ENCODE data around the gene MAN1A2. TPM values are rescaled to one million over a fixed set of nuclear protein-coding genes. Genes with fewer than 3 reads are reported as not detected.
A peak's percentile ranks its signal among the peaks of the same experiment; 100 is the strongest.
"Not testable (repeated sequence)": the region's sequence is repeated elsewhere in the genome, so short reads cannot be mapped to it uniquely, and the experiment has no call there.

MAN1A2 gene
- 10.3 TPM for polyA plus RNA-seq (2013, experiment 1 of 2)
- polyA plus RNA-seq (2013, experiment 2 of 2), result 13.4 TPM

DNA sequence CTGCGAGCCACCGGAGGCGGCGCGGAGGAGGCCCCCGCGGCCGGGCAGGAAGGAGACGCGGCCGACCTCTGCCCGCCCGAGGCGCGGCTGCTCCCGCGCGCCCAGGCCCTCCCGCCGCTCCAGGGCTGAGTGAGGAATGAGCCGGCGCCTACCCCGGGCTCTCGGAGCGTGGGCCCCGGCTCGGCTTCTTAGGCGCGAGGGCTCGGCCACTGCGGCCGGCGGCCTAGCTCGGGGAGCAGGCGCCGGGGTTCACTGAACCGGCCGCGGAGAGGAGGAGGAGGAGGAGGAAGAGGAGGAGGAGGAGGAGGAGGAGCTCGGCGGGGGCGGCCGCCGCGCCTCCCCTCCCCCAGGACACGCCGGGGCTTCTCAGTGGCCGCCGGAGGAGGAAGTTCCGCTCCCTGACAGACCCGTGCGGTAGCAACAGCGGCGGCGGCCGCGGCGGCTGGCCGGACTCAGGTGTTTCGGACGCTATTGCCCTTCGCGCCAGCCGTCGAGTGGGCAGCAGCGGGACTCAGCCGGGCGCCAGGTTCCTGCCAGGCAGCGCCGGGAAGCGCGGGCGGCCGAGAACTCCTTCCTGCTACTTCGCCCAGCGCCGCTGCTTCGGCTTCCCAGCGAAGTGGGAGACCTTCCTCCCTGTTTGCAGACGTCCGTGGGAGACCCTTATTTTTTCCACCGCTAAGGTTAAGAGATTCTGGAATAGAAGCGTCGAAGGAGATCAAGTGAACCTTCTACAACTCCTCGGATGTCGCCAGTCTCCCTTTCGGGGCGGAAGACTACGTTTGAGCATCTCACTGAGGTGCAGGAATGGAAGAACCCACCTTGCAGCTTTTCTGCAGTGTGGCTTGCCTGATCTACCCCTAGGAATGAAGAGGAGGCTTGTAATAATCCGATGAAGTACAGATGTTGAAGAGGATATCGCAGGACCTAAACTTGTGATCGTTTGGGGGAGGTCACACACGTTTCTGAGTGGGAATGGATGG is at the start of gene MAN1A2:
Gene MAN1A2, plus strand, starts transcription at position 404 of the 980 bp plus-strand sequence. CDS start 735 bp downstream, outside the sequence.
- Histone ChIP-seq H3K9me3 (ENCODE audit: insufficient read depth, low read depth, low read length) (no peaks in the 10 kb centered on the region), H3K4me1 (ENCODE audit: insufficient read depth, low read length) (peaks cover 56% of the 10 kb centered on the region), H3K9ac (ENCODE audit: low read depth, low read length) (peak within 1 kb of the TSS; percentile 94), H3K4me3 (ENCODE audit: low read length) (peak within 1 kb of the TSS; percentile 92), H3K27me3 (ENCODE audit: insufficient read depth, low read length) (peaks cover 23% of the 10 kb centered on the region), H3K27ac (ENCODE audit: low read depth, low read length) (peak within 1 kb of the TSS; percentile 76), H3K36me3 (ENCODE audit: insufficient read depth, low read length) (no peaks in the 10 kb centered on the region)
- 1% methylated on average over 84 of the region's 93 CpGs for WGBS

DNA sequence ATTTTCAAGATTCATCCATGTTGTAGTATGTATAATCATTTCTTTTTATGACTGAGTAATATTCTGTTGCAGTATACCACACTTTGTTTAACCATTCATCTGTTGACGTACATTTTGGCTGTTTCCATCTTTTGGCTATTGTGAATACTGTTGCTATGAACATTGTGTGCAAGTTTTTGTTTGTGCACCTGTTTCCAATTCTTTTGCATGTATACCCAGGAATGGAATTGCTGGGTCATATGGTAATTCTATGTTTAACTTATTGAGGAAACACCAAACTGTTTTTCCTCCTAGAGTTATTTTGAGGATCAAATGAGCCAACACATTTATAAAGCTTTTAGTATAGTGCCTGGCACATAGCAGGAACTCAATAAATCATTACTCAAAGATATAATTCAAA is 49.2 kb upstream of the MAN1A2 start:
- Histone ChIP-seq H3K27me3 (ENCODE audit: insufficient read depth, low read length) (no peaks in the 10 kb centered on the region), H3K4me1 (ENCODE audit: insufficient read depth, low read length) (peaks cover 10% of the 10 kb centered on the region; the same call in 1 of the 2 replicates), H3K9ac (ENCODE audit: low read depth, low read length) (no peak overlapping the region), H3K36me3 (ENCODE audit: insufficient read depth, low read length) (no peaks in the 10 kb centered on the region), H3K27ac (ENCODE audit: low read depth, low read length) (no peak overlapping the region), H3K4me3 (ENCODE audit: low read length) (no peak overlapping the region), H3K9me3 (ENCODE audit: insufficient read depth, low read depth, low read length) (no peaks in the 10 kb centered on the region)
- 88% methylated on average over 1 of the region's 1 CpG for WGBS

DNA sequence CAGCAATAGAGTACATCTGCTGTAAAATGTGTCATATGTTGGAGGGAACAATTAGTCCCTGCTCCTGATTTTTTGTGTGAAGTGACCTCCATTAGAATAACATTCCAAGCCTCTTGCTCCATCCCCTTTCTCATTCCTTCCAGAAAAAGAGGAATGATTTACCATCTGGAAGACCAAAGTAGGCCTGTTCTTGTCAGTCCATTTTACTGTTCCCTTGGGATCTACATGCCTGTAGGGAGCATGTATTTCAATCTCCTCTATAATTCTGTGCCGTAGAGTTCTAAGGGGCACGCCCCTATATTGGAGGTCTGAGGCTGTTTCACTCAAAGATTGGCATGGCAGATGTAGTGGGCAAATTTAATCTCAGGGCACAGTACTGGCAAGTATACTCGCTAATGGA is 48.8 kb upstream of the MAN1A2 start:
- Histone ChIP-seq H3K27me3 (ENCODE audit: insufficient read depth, low read length) (no peaks in the 10 kb centered on the region), H3K4me1 (ENCODE audit: insufficient read depth, low read length) (peaks cover 10% of the 10 kb centered on the region; the same call in 1 of the 2 replicates), H3K4me3 (ENCODE audit: low read length) (no peak overlapping the region), H3K27ac (ENCODE audit: low read depth, low read length) (no peak overlapping the region), H3K36me3 (ENCODE audit: insufficient read depth, low read length) (no peaks in the 10 kb centered on the region), H3K9me3 (ENCODE audit: insufficient read depth, low read depth, low read length) (no peaks in the 10 kb centered on the region), H3K9ac (ENCODE audit: low read depth, low read length) (no peak overlapping the region)
- 93% methylated on average over 2 of the region's 3 CpGs for WGBS

DNA sequence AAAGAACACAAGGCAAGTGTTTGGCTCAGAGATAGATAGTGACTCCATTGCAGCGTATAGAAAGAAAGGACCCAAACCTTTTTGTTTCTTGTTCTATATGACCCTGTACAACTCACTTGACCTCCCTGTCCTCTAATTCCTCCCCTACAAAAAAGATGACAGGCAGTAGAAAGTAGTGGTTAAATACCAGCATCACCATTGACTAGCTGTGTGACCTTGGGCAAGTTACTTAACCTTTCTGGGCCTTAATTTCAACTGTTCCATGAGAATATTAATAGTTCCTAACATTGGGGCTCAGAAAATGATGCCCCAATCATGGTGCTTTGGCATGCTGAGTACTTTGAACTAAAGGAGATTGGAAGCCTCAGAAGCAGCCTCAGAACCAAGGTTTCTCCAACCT is 46.7 kb upstream of the MAN1A2 start:
- 100% methylated on average over 1 of the region's 1 CpG for WGBS
- Histone ChIP-seq H3K9ac (ENCODE audit: low read depth, low read length) (no peak overlapping the region), H3K4me3 (ENCODE audit: low read length) (no peak overlapping the region), H3K4me1 (ENCODE audit: insufficient read depth, low read length) (peaks cover 10% of the 10 kb centered on the region; the same call in 1 of the 2 replicates), H3K27me3 (ENCODE audit: insufficient read depth, low read length) (no peaks in the 10 kb centered on the region), H3K27ac (ENCODE audit: low read depth, low read length) (no peak overlapping the region), H3K36me3 (ENCODE audit: insufficient read depth, low read length) (no peaks in the 10 kb centered on the region), H3K9me3 (ENCODE audit: insufficient read depth, low read depth, low read length) (no peaks in the 10 kb centered on the region)

DNA sequence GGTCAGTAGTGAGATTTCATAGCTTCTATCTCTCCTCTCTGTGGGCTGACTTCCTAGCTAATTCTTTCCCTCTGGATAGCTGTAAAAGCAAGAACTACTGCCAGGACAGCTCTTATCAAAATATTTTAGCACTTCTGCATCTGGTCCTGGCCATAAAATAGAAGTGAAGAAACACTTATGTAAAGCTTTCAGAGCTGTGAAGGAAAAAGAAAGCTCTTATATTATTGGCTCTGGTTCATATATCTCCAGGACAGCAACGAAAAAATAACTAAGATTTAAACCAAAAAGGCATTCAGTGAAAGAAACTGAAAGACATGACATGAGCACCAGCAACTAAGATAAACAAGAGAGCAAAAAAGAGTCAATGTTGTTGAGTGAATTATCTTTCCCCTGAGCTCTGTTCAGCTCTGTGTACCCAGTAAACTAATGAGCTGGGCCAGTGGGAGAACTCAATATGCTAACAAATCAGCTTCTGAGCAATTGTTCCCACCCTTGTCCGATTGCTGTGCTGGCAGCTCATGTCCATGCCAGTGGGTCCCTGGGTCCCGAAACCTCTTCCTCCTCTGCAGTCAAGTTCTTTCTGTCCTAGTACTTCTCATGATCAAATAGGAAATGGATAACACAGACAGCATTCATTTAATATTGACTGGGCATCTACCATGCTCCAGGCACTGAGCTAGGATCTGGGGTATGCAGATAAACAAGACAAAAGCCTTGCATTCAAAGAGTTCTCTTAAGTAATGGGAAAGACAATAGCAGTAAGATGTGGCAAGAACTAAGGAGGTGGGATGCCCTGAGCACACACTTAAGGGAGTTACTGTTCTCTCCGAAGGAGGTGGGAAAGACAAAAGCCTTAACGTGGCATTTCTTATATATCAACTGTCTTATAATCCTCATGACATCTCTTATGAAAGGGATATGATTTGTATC is 45.3 kb upstream of the MAN1A2 start:
- H3K36me3 ChIP-seq (ENCODE audit: insufficient read depth, low read length), result no peaks in the 10 kb centered on the region
- H3K9ac ChIP-seq (ENCODE audit: low read depth, low read length), result no peak overlapping the region
- no peaks in the 10 kb centered on the region for H3K27me3 ChIP-seq (ENCODE audit: insufficient read depth, low read length)
- H3K27ac ChIP-seq (ENCODE audit: low read depth, low read length), result no peak overlapping the region
- peaks cover 10% of the 10 kb centered on the region; the same call in 1 of the 2 replicates for H3K4me1 ChIP-seq (ENCODE audit: insufficient read depth, low read length)
- H3K9me3 ChIP-seq (ENCODE audit: insufficient read depth, low read depth, low read length), result no peaks in the 10 kb centered on the region
- WGBS, result 58% methylated on average over 3 of the region's 5 CpGs
- H3K4me3 ChIP-seq (ENCODE audit: low read length), result no peak overlapping the region

DNA sequence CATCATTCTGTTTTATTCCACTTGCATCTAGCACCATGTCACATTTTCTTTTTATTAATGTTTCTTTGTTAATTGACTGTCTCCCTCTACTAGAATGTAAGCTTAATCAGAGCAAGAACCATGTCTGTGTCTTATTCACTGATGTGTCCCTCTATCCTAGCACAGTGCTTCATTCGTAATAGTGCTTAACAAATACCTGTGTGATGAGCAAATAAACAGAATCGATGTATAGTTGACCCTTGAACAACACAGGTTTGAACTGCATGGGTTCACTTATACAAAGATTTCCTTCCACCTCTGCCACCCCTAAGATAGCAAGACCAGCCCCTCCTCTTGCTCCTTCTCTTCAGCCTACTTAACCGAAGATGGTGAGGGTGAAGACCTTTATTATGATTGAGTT is 42.9 kb upstream of the MAN1A2 start:
- Histone ChIP-seq H3K27me3 (ENCODE audit: insufficient read depth, low read length) (no peaks in the 10 kb centered on the region), H3K4me1 (ENCODE audit: insufficient read depth, low read length) (peaks cover 10% of the 10 kb centered on the region; the same call in 1 of the 2 replicates), H3K36me3 (ENCODE audit: insufficient read depth, low read length) (no peaks in the 10 kb centered on the region), H3K4me3 (ENCODE audit: low read length) (no peak overlapping the region), H3K9ac (ENCODE audit: low read depth, low read length) (no peak overlapping the region), H3K27ac (ENCODE audit: low read depth, low read length) (no peak overlapping the region), H3K9me3 (ENCODE audit: insufficient read depth, low read depth, low read length) (no peaks in the 10 kb centered on the region)
- 94% methylated on average over 2 of the region's 3 CpGs for WGBS

DNA sequence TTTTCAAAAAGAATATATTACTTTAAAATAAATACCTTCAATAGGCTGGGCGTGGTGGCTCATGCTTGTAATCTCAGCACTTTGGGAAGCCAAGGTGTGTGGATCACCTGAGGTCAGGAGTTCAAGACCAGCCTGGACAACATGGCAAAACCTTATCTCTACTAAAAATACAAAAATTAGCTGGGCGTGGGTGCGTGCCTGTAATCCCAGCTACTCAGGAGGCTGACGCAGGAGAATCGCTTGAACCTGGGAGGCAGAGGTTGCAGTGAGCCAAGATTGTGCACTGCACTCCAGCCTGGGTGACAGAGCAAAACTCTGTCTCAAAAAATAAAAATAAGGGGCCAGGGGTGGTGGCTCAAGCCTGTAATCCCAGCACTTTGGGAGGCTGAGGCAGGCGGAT is 41.2 kb upstream of the MAN1A2 start:
- not testable (repeated sequence) for H3K4me3 ChIP-seq (ENCODE audit: low read length); H3K9me3 ChIP-seq (ENCODE audit: insufficient read depth, low read depth, low read length); H3K36me3 ChIP-seq (ENCODE audit: insufficient read depth, low read length); H3K9ac ChIP-seq (ENCODE audit: low read depth, low read length); H3K4me1 ChIP-seq (ENCODE audit: insufficient read depth, low read length); H3K27me3 ChIP-seq (ENCODE audit: insufficient read depth, low read length); H3K27ac ChIP-seq (ENCODE audit: low read depth, low read length)
- 98% methylated on average over 6 of the region's 6 CpGs for WGBS

DNA sequence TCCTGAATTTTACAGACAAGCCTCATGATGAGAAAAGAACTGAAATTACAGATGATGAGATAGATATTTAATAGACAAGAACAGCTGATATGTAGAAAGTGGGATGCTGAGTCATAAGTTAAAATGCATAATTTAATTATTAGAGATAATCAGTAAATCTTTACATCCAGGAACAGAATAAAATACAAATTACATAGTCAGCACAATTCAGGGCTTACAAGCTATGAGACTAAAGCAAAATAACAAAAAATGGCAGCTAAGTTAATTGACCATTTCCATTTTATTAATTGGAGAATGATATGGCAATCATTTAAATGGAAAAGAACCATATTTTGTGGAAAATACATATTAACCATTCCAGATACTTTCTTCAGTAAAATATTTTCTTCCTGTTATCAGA is 40.2 kb upstream of the MAN1A2 start:
- no peaks in the 10 kb centered on the region for H3K36me3 ChIP-seq (ENCODE audit: insufficient read depth, low read length)
- no peak overlapping the region for H3K4me3 ChIP-seq (ENCODE audit: low read length)
- H3K27me3 ChIP-seq (ENCODE audit: insufficient read depth, low read length), result no peaks in the 10 kb centered on the region
- peaks cover 9% of the 10 kb centered on the region; the same call in 1 of the 2 replicates for H3K4me1 ChIP-seq (ENCODE audit: insufficient read depth, low read length)
- no peak overlapping the region for H3K27ac ChIP-seq (ENCODE audit: low read depth, low read length)
- H3K9me3 ChIP-seq (ENCODE audit: insufficient read depth, low read depth, low read length), result no peaks in the 10 kb centered on the region
- no peak overlapping the region for H3K9ac ChIP-seq (ENCODE audit: low read depth, low read length)

DNA sequence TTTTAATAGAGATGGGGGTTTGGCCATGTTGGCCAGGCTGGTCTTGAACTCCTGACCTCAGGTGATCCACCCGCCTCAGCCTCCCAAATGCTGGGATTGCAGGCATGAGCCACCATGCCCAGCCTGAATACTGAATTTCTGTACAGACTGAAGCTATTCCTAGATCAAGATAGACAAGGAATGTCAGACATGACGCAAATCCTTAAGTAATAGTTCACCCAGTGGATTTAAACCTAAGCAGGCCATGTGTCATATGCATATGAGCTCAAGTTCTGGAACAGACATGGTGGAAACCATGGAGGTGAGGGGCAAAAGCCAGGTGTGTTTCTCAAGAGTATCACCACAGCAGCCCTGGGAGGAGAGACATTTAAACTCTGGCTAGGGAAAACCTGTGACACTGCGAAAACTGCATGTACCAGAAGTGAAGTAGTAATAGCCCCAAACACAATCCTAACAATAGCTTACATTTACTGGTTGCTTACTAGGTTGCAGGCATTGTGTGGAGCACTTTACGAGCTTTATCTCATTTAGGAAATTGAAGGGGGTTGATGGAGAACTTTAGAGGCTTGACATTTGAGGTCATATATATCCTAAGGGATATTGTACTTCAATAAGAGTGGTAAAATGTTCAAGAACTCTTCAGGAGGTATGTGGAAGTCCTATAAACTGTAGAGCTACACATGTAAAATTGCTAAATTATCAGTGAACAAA is 31.7 kb upstream of the MAN1A2 start:
- H3K4me3 ChIP-seq (ENCODE audit: low read length), result no peak overlapping the region
- H3K9me3 ChIP-seq (ENCODE audit: insufficient read depth, low read depth, low read length), result no peaks in the 10 kb centered on the region
- H3K27ac ChIP-seq (ENCODE audit: low read depth, low read length), result no peak overlapping the region
- H3K9ac ChIP-seq (ENCODE audit: low read depth, low read length), result no peak overlapping the region
- no peaks in the 10 kb centered on the region; the same call in 1 of the 2 replicates for H3K4me1 ChIP-seq (ENCODE audit: insufficient read depth, low read length)
- H3K36me3 ChIP-seq (ENCODE audit: insufficient read depth, low read length), result no peaks in the 10 kb centered on the region
- H3K27me3 ChIP-seq (ENCODE audit: insufficient read depth, low read length), result no peaks in the 10 kb centered on the region
- 97% methylated on average over 4 of the region's 4 CpGs for WGBS

DNA sequence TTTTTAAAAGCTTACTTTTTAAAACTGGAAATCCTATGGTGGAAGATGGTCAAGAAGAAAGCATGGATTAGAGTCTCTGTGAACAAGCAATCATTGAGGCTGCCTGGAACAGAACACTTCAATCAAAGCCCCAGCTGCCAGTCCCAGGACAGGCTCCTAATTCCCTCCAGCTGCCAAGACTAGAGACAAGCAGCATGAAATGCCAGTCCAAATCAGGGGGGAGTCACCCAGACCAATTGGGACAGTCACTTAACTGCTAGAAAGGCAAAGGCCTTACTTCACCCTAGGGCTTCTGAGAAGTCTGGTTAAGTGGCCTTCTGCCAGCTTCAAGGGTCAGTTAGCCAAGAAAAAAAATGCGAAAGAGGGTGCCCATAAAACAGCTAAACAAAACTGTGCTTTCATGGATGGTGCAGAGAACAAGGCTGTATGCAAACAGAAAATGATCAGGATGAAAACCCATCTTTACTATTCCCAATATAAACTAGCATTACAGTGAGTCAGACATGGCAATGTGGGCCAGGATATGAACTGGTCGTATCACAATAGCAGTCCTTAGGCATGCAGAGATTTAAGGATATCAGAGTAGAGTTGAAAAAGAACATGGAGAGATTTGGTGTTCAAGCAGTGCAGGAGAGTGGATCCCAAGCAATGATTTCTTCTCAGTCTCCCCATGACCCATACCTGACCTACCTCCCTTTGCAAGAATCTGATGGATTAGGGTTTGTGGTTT is 31.0 kb upstream of the MAN1A2 start:
- Histone ChIP-seq H3K27ac (ENCODE audit: low read depth, low read length) (no peak overlapping the region), H3K9ac (ENCODE audit: low read depth, low read length) (no peak overlapping the region), H3K4me1 (ENCODE audit: insufficient read depth, low read length) (no peaks in the 10 kb centered on the region; the same call in 1 of the 2 replicates), H3K36me3 (ENCODE audit: insufficient read depth, low read length) (no peaks in the 10 kb centered on the region), H3K4me3 (ENCODE audit: low read length) (no peak overlapping the region), H3K27me3 (ENCODE audit: insufficient read depth, low read length) (no peaks in the 10 kb centered on the region), H3K9me3 (ENCODE audit: insufficient read depth, low read depth, low read length) (no peaks in the 10 kb centered on the region)
- WGBS, result 50% methylated on average over 2 of the region's 2 CpGs
